ENCODE data around the gene BSG. TPM values are rescaled to one million over a fixed set of nuclear protein-coding genes. Genes with fewer than 3 reads are reported as not detected.
A peak's percentile ranks its signal among the peaks of the same experiment; 100 is the strongest.

BSG gene
- total and polyA plus RNA-seq, 9 of the 15 experiments (the other 6 are each of a cell fraction or from before 2014, with no cell fraction given) = 4.6 to 495 (median 187) TPM

- peak; percentile 58; the same call in 1 of the 2 replicates for TF ChIP-seq CREB3 (tag; conservative IDR thresholded peaks at IDR 0.05; ENCODE audit: low read depth)
- TF ChIP-seq, protein P1, sequence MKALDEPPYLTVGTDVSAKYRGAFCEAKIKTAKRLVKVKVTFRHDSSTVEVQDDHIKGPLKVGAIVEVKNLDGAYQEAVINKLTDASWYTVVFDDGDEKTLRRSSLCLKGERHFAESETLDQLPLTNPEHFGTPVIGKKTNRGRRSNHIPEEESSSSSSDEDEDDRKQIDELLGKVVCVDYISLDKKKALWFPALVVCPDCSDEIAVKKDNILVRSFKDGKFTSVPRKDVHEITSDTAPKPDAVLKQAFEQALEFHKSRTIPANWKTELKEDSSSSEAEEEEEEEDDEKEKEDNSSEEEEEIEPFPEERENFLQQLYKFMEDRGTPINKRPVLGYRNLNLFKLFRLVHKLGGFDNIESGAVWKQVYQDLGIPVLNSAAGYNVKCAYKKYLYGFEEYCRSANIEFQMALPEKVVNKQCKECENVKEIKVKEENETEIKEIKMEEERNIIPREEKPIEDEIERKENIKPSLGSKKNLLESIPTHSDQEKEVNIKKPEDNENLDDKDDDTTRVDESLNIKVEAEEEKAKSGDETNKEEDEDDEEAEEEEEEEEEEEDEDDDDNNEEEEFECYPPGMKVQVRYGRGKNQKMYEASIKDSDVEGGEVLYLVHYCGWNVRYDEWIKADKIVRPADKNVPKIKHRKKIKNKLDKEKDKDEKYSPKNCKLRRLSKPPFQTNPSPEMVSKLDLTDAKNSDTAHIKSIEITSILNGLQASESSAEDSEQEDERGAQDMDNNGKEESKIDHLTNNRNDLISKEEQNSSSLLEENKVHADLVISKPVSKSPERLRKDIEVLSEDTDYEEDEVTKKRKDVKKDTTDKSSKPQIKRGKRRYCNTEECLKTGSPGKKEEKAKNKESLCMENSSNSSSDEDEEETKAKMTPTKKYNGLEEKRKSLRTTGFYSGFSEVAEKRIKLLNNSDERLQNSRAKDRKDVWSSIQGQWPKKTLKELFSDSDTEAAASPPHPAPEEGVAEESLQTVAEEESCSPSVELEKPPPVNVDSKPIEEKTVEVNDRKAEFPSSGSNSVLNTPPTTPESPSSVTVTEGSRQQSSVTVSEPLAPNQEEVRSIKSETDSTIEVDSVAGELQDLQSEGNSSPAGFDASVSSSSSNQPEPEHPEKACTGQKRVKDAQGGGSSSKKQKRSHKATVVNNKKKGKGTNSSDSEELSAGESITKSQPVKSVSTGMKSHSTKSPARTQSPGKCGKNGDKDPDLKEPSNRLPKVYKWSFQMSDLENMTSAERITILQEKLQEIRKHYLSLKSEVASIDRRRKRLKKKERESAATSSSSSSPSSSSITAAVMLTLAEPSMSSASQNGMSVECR (CRISPR knock-in tag; IDR thresholded peaks at IDR 0.05) = peak; percentile 84
- TF ChIP-seq ESRRB (CRISPR knock-in tag; IDR thresholded peaks at IDR 0.05; ENCODE audit: borderline replicate concordance) = no peak
- no peak for TF ChIP-seq HMG20B (CRISPR knock-in tag; IDR thresholded peaks at IDR 0.05)
- TF ChIP-seq, protein P2, sequence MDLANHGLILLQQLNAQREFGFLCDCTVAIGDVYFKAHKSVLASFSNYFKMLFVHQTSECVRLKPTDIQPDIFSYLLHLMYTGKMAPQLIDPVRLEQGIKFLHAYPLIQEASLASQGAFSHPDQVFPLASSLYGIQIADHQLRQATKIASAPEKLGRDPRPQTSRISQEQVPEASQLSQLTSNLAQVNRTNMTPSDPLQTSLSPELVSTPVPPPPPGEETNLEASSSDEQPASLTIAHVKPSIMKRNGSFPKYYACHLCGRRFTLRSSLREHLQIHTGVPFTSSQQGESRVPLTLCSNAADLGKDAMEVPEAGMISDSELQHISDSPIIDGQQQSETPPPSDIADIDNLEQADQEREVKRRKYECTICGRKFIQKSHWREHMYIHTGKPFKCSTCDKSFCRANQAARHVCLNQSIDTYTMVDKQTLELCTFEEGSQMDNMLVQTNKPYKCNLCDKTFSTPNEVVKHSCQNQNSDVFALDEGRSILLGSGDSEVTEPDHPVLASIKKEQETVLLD (IDR thresholded peaks at IDR 0.05) = peak; percentile 70; the same call in 1 of the 2 replicates
- peak; percentile 94 for TF ChIP-seq PHB2 (IDR thresholded peaks at IDR 0.05; ENCODE audit: low read depth)
- no peak for TF ChIP-seq ZNF699 (CRISPR knock-in tag; IDR thresholded peaks at IDR 0.05; ENCODE audit: insufficient replicate concordance)
- no peak for TF ChIP-seq HNRNPUL1 (IDR thresholded peaks at IDR 0.05; ENCODE audit: low read length)
- TF ChIP-seq NRF1 (conservative IDR thresholded peaks at IDR 0.05 in 1 of 2, IDR thresholded peaks at IDR 0.05 in 1 of 2) = peak in 1 of 2 experiments; percentile 39; a peak in 2 of 4 replicates
- TF ChIP-seq ILK (tag; IDR thresholded peaks at IDR 0.05; ENCODE audit: borderline replicate concordance, low read depth) = no peak
- TF ChIP-seq, protein P3, sequence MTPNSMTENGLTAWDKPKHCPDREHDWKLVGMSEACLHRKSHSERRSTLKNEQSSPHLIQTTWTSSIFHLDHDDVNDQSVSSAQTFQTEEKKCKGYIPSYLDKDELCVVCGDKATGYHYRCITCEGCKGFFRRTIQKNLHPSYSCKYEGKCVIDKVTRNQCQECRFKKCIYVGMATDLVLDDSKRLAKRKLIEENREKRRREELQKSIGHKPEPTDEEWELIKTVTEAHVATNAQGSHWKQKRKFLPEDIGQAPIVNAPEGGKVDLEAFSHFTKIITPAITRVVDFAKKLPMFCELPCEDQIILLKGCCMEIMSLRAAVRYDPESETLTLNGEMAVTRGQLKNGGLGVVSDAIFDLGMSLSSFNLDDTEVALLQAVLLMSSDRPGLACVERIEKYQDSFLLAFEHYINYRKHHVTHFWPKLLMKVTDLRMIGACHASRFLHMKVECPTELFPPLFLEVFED (CRISPR knock-in tag; conservative IDR thresholded peaks at IDR 0.05) = no peak
- TF ChIP-seq ZNF707 (CRISPR knock-in tag; conservative IDR thresholded peaks at IDR 0.05) = no peak
- no peak for TF ChIP-seq FOS (IDR thresholded peaks at IDR 0.05; ENCODE audit: extremely low read depth, insufficient read length)
- TF ChIP-seq NELFE (IDR thresholded peaks at IDR 0.05; ENCODE audit: insufficient read depth, insufficient read length) = no peak
- TF ChIP-seq TOE1 (IDR thresholded peaks at IDR 0.05; ENCODE audit: borderline replicate concordance) = 0 out of 2 replicates have a peak, but pooled peaks have one; percentile 32
- TF ChIP-seq TOE1 (CRISPR knock-in tag; IDR thresholded peaks at IDR 0.05; ENCODE audit: borderline replicate concordance, low read depth) = no peak; the same call in 1 of the 2 replicates
- no peak for TF ChIP-seq ZNF217 (CRISPR knock-in tag; IDR thresholded peaks at IDR 0.05)
These were observed 2.5 kb downstream of the BSG start (continued) for GRCh38 chr19:574658-575526.
